Effector CD8-positive, alpha-beta T cell (primary cell): ENCODE results near the gene KIF1A.
"Not testable (repeated sequence)": the region's sequence is repeated elsewhere in the genome, so short reads cannot be mapped to it uniquely, and the experiment has no call there.

Experiments used
- DNase-seq: peaks from one replicate; lab custom pipeline; 2025; lab: John Stamatoyannopoulos, UW

The KIF1A gene

DNA sequence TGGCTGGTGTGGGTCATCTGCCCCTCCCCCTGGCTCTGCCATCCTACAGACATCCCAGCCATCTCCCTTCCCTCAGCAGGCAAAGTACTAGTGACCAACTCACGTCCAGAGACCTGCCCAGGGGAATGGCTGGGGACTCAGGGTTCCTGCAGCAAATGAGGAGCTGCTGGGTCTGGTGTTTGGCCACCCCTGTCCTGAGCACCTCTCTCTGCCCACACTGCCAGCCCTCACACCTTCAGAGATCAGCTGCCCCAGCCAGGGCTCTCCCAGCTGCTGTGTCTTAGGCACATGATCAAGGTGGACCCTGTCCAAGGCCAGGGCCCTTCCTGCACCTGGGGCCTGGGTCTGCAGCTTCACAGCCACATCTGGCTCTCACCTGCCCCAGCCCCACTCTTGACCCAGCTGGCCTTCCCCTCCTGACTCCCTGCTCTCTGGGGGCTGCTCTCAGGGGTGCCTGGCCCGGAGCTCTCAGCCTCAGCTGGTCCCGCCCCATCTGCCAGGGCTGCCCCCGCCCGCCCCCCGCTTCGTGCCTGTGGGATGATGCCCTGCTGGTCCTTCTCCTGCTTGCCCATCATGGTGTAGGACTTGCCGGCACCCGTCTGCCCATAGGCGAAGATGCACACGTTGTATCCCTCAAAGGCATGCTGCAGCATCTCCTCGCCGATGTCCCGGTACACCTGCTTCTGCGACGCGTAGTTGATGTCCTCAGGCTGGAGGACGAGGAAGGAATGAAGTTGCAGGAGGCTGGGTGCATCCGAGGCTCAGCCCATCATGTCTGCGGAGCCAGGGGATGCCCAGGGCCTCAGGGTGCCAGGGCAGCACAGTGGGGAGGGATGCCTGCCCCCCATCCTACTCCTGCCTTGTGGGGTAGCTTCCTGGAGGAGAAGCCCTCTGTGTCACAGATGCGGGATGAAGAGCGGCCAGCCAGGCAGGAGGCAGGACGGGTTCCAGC lies 32.2 kb downstream of the KIF1A start:
- DNase-seq = no peak

DNA sequence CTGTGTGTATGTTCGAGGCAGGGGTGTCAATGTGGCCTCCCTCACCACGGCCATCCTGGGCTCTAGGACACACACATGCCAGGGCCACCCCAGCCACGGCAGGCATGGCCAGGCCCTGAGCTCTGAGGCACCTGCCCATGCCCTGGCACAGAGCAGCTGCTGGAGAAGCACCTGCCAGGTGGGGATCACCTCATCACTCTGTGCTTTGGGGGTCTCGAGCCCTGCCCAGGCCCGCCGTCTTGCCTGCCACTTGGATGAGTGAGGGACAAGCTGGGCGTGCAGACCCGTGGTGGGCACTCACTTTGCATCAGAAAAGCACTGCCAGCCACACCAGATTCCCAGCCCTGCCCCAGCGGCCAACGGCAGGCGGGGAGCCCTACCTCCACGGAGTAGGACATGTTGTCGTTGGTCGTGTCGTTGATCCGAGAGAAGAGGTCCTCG lies 33.1 kb downstream of the KIF1A start:
- DNase-seq = no peak

DNA sequence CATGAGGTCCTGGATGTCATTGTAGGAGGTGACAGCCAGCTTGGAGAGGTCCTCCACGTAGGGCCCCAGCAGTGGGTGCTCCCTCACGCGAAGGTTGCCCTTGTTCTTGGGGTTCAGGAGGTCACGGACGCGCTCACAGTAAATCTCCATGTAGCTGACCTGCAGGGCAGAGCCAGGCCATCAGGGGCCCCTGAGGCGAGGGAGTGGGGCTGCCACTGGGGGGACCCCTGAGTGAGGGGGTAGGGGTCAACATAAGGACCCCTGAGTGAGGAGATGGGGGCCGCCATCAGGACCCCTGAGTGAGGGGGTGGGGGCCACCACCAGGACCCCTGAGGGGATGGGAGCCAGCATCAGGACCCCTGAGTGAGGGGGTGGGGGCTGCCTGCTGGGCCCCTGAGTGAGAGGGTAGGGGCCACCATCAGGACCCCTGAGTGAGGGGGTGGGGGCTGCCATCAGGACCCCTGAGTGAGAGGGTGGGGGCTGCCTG lies 33.6 kb downstream of the KIF1A start:
- DNase-seq = no peak

DNA sequence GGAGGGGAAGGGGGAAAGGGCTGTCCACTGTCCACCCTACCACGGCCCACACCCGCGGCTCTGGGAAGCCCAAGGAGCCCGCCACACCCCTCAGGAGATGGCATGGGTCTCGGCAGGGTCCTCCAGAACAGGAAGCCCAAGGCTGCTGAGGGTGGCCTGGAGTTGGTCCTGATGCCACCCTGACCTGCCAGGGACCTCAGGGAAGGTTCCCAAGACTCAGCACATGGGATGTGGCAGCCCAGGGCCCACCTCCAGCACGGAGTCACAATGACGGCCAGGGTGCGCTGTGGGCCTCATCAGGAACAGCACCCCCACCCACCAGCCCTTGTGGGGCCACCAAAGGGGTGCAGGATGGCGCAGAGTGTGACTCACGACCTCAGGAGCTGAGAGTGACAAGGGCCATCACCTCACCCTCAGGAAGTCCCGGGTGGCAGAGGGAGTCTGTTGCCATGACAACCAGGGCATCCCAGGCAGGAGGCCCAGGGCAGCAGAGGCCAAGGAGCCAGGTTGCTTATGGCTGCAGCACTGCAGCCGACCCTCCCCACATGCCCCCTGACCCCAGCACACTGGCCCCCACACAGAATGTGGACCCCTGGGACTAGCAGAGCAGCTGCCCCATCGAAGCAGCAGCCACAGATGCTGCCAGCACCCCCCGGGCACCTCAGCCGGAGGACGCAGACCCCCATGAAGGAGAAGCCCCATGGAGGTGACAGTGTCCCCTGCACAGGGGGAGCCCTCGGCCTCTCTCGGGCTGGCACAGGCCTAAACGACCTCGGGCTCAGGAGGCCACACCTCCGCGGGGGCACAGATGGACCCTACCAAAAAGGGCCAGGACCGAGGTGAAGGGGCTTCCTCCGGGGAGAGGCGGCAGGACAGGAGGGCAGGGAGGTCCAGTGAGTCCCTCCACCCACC lies 34.3 kb downstream of the KIF1A start:
- DNase-seq = no peak

DNA sequence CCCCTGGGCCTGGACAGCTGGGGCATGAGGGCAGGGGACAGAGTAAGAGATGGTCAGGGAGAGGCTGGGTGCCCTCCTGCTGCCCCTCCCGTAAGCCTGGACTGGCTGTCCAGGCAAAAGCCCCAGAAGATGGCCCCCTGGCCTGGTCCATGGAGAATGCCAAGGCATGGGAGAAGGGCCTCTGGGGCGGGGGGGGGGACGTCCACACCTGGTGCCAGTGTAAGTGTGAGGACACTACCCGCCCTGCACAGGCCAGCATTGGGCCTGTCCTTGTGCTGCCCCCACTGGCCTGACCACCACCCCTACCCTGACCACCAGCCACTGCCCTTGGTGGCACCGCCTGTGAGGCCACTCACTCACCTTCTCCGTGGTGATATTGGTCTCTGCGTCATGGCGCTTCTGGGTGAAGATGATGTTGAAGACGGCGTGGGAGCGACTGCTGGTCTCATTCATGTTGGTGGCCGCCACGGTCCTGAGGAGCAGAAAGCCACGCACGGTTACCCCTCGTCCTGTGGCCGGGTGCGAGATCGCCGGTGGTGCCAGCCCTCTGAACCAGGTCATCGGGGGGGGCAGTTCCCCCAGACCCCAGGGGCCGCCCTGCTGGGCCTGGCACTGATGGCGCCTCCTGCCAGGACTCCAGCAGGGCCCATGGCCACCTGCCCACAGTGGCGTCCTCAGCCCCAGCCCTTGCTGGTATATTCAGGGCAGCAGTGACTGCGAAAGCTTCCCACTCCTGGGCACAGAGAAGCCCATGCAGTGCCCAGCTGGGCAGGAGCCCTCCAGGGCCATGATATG lies 35.2 kb downstream of the KIF1A start:
- no peak for DNase-seq

DNA sequence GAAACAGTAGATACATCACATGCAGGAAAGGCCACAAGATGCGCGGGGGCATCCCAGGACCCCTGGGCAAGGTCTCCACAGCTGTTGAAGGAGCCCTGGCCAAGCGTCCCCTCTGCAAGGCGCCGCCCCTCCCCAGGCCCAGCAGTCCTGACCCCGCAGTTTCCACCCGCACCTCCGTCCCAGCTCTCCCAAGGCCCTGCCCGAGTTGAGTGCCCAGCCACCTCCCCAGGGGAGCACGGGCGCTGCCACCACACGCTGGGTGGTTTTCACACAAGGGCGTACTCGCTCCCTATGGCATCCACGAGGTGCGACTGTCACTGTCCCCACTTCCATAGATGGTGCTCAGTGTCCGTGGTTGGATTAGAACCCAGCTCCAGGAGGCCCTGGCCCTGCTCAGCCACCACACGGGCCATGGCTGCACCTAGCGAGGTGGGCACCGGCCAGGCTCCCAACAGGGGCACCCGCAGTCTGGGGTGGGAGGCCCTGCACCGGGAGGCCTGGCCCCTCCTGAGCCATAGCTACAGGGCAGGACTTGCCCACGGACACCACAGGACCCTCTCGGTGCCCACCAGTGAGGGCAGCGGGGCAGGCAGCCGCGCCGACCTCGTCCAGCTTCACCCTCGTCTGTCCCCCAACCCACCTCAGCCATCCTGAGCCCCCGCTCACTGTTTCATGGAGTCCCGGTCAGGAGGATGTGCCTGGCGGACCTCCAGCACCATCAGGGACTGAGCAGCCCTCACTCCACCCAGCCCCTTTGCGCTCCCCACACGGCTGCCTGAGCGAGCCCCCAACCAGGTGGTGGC lies 36.0 kb downstream of the KIF1A start:
- no peak for DNase-seq

DNA sequence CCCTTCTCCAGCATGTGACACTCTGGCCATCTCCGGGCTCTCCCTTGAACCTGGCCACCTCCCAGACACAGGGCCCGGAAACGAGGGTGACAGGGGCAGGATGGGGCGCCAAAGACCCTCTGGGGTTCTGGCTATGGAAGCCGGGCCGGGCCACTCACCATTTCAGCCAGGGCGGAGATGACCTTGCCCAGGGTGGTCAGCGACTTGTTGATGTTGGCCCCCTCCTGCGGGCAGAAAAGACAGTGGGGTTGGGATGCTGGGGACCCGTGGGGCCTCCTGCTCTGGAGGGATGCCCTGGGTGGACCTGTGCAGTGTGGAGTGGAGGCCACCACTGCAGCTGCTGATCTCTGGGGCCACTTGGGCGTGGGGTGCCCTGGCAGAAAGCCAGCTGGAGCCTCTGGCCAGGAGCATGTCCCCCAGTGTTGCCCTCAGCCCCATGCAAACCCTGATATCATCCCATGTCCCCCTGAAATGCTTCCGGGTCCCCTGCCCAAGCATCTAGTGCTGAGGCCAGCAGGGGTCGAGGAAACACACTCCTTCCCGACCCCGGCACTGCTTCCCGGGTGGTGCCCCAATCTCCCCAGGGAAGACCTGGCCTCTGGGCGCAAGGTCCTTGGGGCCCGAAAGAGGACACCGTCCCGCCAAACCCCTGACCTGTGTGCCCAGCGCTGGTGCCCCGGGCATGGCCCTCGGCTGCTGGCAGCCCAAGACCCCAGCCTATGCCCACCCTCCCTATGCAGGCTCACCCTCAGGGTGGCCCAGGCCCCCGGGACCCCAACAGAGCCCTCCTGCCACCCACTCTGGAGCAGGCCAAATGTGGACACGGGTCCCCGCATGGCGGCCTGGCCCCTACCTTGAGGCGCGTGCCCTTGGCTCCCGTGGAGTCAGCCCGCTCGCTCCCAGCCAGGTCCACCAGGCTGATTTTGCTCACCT lies 36.9 kb downstream of the KIF1A start:
- no peak for DNase-seq

DNA sequence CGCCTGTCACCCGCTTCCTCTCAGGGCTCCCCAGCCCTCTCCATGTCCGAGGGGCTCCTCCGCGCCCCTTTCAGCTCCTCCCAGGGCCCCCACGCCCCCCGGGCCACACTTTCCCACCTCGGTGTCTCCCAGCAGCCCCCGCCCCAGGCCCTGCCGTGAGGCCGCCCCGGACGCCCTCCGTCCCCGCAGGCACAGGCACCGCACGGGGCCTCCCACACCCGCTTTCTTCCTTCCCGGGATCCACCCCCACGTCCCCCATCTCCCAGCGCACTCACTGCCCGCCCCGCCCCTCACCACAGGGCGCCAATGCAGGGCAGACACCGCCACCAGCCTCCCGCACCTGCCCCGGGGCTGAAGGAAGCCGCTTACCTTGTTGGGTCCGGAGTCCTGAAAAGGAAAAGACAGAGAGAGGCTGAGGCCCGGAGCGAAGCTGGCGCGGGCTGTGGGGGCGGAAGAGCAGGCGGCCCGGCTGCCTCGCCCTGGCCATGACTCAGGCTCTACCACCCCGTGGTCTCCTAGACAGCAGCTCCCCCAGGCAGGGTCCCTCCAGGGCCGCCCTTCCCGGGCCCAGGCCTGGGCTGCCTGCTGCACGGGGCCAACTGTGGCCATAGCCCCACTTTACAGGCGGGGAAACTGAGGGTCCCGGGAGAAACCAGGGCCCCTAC lies 37.7 kb downstream of the KIF1A start:
- DNase-seq = no peak

DNA sequence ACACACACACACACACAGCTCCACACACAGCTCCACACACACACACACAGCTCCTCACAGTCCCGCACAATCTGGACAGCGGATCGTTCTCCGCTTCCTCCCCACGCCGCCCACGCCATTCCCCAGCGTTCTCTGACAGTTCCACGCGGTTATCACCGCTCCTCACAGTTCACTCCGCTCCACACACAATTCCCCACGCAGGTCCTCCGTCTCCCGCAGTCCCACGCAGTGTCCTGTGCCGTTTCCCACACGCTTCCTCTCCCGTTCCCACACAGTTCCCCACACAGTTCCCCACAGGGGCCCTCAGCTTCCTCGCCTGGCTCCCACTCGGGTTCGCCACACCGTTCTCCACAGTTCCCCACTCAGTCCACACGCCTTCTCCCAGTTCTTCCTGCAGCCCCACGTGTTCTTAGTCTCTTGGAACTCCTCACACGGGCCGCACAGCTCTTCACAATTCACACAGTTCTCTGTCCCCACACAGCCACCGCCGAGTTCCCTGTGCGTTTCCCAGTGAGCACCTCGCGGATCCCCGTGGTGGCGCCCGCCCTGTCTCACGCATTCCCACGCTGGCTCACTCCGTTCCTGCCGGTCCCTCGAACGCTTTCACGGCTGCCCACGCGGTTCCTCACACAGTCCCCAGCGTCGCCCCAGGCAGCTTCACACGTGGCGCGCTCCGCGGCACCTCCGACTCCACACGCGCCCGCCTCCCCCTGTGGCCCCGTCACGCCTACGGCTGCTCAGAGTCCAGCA lies 38.4 kb downstream of the KIF1A start:
- no peak for DNase-seq

DNA sequence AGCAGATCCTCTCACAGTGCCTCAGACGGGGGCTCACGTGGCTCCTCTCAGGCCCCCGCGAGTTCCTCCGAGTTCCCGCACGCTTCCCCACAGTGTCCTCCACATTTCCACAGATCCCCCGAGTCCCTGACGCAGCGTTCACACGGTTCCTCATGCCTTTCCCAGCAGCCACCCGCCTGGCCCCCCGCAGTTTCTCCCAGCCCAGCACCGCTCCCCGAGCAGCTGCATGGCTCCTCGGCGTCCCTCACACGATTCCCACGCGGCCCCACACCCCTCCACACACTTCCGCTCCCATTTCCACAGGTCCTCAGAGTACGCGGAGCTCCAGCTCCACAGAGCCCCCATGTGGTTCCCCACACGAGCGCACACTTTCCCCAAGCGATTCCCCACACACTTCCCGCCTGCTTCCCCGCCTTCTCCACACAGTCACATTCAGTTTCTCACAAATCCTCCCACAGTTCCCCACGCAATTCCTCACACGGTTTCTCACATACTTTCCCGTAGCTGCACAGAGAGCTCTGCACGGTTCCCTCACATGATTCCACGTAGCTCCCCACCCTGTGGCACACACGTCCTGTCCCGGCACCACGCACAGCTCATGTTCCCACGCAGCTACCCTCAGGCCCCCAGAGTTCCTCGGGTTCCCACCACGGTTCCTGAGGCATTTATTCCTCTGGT lies 39.9 kb downstream of the KIF1A start:
- DNase-seq = no peak

DNA sequence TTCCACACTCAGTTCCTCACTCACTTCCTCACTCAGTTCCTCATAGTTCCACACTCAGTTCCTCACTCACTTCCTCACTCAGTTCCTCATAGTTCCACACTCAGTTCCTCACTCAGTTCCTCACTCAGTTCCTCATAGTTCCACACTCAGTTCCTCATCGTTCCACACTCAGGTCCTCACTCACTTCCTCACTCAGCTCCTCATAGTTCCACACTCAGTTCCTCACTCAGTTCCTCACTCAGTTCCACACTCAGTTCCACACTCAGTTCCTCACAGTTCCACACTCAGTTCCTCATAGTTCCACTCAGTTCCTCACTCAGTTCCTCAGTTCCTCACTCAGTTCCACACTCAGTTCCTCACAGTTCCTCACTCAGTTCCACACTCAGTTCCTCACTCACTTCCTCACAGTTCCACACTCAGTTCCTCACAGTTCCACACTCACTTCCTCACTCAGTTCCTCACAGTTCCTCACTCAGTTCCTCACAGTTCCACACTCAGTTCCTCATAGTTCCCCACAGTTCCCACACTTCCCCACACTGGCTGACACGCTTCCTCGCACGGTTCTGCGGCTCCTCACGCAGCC lies 40.7 kb downstream of the KIF1A start:
- not testable (repeated sequence) for DNase-seq

DNA sequence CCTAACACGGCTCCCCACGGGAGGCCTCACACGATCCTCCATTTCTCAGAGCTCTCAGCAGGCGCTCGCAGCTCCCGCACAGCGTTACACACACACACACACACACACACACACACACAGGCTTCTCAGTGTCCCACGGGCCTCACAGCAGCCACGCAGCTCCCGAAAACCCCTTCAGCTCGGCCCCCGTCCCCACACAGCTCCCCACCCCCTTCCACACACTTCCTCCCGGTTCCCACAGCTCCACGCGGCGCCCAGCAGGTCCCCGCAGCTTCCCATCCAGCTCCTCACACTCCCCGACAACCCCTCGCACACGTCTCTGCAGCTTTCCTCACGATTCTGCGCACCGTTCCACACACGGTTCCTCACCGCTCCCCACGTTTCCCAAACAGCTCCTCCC lies 41.6 kb downstream of the KIF1A start:
- no peak for DNase-seq

DNA sequence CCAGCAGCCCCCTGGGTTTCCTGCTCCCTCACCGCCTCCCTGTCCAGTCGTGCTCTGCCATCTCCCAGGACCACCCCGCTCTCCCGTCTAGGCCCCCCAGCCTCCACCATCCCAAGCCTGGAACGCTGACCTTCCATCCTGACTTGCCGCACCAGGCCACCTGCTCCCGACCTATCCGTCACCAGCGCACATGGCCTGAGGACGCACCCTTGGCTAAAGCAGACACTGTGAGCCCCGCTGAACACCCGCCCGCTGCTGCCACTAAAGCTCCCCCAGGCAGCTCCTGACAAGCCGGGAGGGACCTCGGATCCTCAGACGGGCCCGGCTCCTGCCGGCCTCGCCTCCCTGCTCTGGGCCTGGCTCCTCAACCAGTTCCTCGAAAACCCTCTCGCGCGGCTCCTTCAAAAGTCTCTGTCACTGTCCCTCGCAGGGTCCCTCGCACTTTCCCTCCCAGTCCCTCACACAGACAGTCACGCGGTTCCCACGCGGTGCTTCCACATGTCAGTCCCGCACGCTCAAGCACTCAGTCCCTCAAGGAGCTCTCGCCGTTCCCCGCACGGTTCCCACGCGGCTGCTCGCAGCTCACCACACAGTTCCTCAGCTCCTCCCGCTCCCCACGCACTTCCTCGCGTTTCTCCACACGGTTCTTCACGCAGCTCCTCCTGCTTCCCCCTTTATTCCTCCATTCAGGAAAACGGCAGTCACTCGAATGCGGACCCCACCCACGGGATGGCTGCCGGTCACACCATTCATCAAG lies 42.4 kb downstream of the KIF1A start:
- DNase-seq = no peak

DNA sequence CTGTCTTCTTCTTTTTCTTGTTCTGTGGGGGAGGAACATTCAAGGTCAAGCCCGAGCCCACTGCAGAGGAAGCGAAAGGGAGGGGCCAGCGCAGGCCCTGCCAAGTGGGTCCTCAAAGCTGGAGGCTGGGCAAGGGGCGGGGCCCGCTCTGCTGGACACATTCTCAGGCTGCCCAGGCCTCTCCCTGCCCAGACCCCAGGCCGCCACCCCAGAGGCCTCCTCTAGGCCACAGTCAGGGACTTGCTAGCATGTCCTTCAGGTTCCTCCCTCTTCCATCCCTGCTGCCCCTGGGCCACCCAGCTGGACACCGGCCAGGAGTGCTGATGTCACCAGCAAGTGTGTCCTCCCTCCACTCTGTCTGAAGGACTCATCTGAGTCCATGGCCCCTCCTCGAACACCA lies 44.1 kb downstream of the KIF1A start:
- DNase-seq = no peak

DNA sequence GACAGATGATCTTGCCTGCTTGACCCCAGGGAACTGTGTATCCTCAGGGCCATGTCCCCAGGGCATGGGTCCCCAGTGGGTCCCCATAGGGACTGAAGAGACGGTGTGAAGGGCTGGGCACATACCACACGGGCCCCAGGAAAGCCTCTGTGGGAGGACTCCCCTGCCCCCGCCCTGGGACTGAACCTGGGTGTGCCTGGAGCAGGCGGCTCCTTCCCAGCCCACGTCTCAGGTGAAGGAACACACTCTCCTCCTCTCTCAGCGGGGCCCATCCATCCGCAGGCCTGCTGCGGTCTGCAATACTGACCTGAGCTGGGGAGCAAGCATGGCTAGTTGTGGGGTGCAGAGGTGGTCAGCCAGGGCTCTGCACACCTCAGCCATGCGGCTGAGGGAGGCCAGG lies 45.2 kb downstream of the KIF1A start:
- no peak for DNase-seq

DNA sequence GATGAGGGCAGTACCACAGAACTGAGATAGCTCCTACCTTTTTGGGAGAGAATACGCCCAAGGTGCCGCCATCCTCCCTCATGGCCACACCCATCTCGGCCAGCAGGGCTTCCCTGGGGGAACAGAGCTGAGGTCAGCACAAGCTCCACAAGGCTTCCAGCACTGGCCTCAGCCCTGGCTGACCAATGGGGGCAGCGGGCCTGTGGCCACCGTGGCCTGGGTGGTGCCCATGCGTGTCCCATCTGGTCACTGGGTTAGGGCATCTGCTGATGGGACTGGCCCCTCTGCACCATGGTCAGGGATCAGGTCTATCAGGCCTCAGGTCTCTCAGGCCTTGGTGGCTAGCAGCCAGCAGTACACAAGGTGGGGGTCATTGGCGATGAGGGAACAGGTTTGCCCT lies 50.9 kb downstream of the KIF1A start:
- DNase-seq = no peak

DNA sequence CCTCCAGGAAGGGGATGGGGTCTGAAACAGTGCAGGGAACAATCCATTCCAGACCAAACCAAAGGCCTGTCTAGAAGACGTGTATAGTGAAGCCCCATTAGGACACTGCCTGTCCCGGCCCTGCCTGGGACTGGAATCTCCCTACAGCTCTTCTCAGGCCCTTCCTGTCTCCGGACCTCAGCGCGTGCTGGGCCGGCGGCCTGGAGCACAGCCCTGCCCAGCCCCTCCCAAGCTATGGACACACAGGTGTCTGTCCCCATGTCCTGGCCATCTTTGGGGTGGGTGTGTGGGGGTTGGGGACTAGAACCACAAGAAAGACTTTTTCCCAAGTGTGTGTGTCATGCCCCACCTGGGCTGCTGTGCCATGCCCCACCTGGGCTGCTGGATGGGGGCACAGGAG lies 51.8 kb downstream of the KIF1A start:
- DNase-seq = no peak
